ENCODE data around the gene ARMC6. TPM values are rescaled to one million over a fixed set of nuclear protein-coding genes. Genes with fewer than 3 reads are reported as not detected.

Gene ARMC6
- total and polyA plus RNA-seq, 2 experiments from 2014 or later = 40.9 to 112 TPM

- H3K4me3 ChIP-seq = no peak overlapping the region
- no peaks in the 10 kb centered on the region; the same call in 1 of the 2 replicates for H4K20me1 ChIP-seq (replicated peaks; ENCODE audit: insufficient read depth)
- H3K4me3 Mint-ChIP-seq = no peak overlapping the region; the same call in 2 of the 3 replicates
- H2AFZ ChIP-seq = no peak overlapping the region
- no peaks in the 10 kb centered on the region for H3K9me3 Mint-ChIP-seq
- ATAC-seq (no peak), DNase-seq (ENCODE audit: low spot score) (peak; percentile 52)
- H3K27ac ChIP-seq (ENCODE audit: low read depth) = no peak overlapping the region
- H3K36me3 Mint-ChIP-seq (ENCODE audit: low read depth) = peaks cover 7% of the 10 kb centered on the region; the same call in 2 of the 3 replicates
- H3K9me2 ChIP-seq (ENCODE audit: insufficient read depth) = no peaks in the 10 kb centered on the region
- H3K4me2 ChIP-seq = no peak overlapping the region
- TF ChIP-seq EZH2 (IDR thresholded peaks at IDR 0.05; ENCODE audit: low read depth, unreplicated experiment) (no peak), ETS1 (IDR thresholded peaks at IDR 0.05) (no peak), STAT1 (IDR thresholded peaks at IDR 0.05; ENCODE audit: unreplicated experiment) (no peak), NANOG (IDR thresholded peaks at IDR 0.05; ENCODE audit: borderline replicate concordance) (no peak), ZNF114 (CRISPR knock-in tag; IDR thresholded peaks at IDR 0.05) (no peak), CREB1 (CRISPR knock-in tag; IDR thresholded peaks at IDR 0.05; ENCODE audit: low read depth) (no peak), JUNB (IDR thresholded peaks at IDR 0.05; ENCODE audit: unreplicated experiment) (no peak), ZNF462 (CRISPR knock-in tag; IDR thresholded peaks at IDR 0.05) (no peak), EZH2phosphoT487 (IDR thresholded peaks at IDR 0.05; ENCODE audit: unreplicated experiment) (no peak), ZNF331 (CRISPR knock-in tag; IDR thresholded peaks at IDR 0.05; ENCODE audit: low read depth) (no peak), POLR2AphosphoS5 (IDR thresholded peaks at IDR 0.05; ENCODE audit: low read depth) (no peak), CTCF (conservative IDR thresholded peaks at IDR 0.05; ENCODE audit: low read depth in 2 of 2) (no peak), REST (IDR thresholded peaks at IDR 0.05; ENCODE audit: unreplicated experiment) (no peak)
- peaks cover 35% of the 10 kb centered on the region for H3K27me3 Mint-ChIP-seq (ENCODE audit: insufficient read depth, low read depth, poor library complexity)
- H3K27ac Mint-ChIP-seq = no peak overlapping the region
- H3K79me2 ChIP-seq (replicated peaks; ENCODE audit: insufficient read depth) = no peaks in the 10 kb centered on the region
- H3K4me1 Mint-ChIP-seq = peaks cover 35% of the 10 kb centered on the region
- no peaks in the 10 kb centered on the region for H3K36me3 ChIP-seq (ENCODE audit: insufficient read depth)
- H3K27me3 ChIP-seq (ENCODE audit: insufficient read depth) = peaks cover 6% of the 10 kb centered on the region; the same call in 1 of the 2 replicates
- H3F3A ChIP-seq (replicated peaks; ENCODE audit: low read depth) = peaks cover 23% of the 10 kb centered on the region; the same call in 1 of the 2 replicates
- H3K4me1 ChIP-seq (ENCODE audit: insufficient read depth) = peaks cover 26% of the 10 kb centered on the region
Observed at GRCh38 chr19:19107654-19108053, 74.3 kb downstream of the ARMC6 start.
